Omental fat pad (tissue), 4 donors: ENCODE results near the gene KRT12. TPM values are rescaled to one million over a fixed set of nuclear protein-coding genes. Genes with fewer than 3 reads are reported as not detected.

Experiments
- ATAC-seq: fragments of 150-250 bp; one replicate; pipeline ENCODE4 v1.9.1; 2016; ENCODE audit warnings: mild to moderate bottlenecking, moderate library complexity; ENCODE audit not compliant: low FRiP score
- DNase-seq: peaks from one replicate; pipeline ENCODE4 v3.0.0-alpha.2; 2019; ENCODE audit warnings: low spot score
- CTCF ChIP-seq, 3 donors: fragments of 450-650 bp; IDR thresholded peaks; one replicate each; pipeline ENCODE4 v1.5.1; 2016 to 2017; ENCODE audit warnings: antibody characterized with exemption in 3 of 3, mild to moderate bottlenecking in 3 of 3, moderate library complexity in 2 of 3
- total RNA-seq, 4 donors: library from RNA; depleted of rRNA; stranded (reverse); fragments of >200 nt; gene quantifications; one replicate each; pipeline ENCODE4 v1.1.0, GENCODE V29; 2016

The KRT12 gene
- total RNA-seq, 4 donors from 2014 or later, result not detected

GRCh38 chr17:40848583-40849235 lies 18.3 kb downstream of the KRT12 start:
- TF ChIP-seq CTCF (IDR thresholded peaks at IDR 0.05), result no peak
- ATAC-seq, result no peak
- no peak for DNase-seq

DNA sequence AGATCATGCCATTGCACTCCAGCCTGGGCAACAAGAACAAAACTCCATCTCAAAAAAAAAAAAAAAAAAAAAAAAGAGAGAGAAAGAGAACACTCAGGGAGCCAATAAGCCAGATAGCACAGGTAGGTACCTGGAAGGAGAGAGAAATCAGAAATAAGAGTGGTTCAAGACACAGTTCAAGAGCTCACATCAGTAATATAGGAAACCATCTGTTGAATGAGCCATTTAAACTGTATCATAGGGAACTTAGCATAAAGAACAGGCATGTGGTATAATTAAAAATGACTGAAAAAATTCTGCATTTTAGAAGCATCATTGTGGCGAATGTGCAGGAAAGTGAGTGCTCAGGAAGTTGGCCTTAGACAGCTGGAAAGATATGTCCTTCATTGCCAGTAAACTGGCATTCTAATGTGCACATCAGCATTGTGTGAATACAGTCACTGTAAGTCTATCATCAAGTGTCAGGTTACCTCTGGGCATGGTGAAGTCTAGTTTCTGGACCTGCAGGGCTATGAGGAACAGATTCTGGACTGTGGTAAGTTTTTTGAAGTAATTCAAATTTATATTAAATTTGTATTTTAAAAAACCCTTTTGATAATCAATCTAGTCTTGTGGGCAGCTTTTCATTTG lies 20.4 kb downstream of the KRT12 start:
- DNase-seq (no peak), ATAC-seq (no peak)
- no peak for TF ChIP-seq CTCF (IDR thresholded peaks at IDR 0.05)

- TF ChIP-seq CTCF (IDR thresholded peaks at IDR 0.05), result no peak
- ATAC-seq (no peak), DNase-seq (no peak)
Observed at GRCh38 chr17:40844671-40845107, 22.3 kb downstream of the KRT12 start.

GRCh38 chr17:40843242-40843641 lies 23.8 kb downstream of the KRT12 start:
- TF ChIP-seq CTCF (IDR thresholded peaks at IDR 0.05), result no peak
- DNase-seq (no peak), ATAC-seq (no peak)

DNA sequence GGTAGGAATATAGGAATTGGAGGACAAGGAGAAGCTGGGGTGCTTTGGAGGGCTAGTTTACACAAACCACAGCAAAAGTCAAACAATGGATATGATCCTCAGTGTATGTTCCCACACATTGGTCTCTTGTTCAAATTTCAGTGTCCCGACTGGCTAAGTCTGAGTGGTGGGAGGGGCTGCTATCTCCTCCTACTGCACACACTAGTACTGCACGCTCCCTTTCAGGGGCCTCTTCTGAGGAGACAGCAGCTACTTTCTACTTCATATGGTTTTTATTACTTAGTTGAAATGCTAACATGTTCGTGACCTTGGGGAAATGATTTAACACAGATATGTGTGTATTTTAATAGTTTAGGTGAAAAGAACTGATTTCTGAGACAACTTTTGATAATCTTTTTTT lies 25.8 kb downstream of the KRT12 start:
- no peak for ATAC-seq
- no peak for TF ChIP-seq CTCF (IDR thresholded peaks at IDR 0.05)
- DNase-seq, result no peak

DNA sequence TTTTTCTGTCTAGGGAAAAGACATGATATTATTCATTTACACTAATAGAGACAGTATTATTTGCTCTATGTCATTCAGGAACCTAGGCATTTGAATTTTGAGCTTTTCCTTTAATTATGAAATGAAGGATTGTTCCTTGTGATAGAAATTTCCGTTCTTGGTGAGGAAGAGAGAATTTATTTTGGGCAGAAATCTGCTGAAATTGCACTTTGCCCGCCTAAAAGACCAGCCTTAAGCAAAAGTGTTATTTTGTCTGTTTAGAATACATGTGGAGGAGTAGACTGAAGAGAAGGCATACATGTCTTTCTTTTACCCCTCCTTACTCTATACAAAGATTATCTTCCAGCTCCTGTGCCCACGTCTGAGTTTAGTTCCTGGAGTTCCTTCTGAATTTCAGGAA lies 27.8 kb downstream of the KRT12 start:
- TF ChIP-seq CTCF (IDR thresholded peaks at IDR 0.05), result no peak
- ATAC-seq, result no peak
- DNase-seq, result no peak

GRCh38 chr17:40836020-40836419 lies 31.0 kb downstream of the KRT12 start:
- ATAC-seq, result no peak
- TF ChIP-seq CTCF (IDR thresholded peaks at IDR 0.05), result no peak

More at GRCh38 chr17:40836020-40836419, 31.0 kb downstream of the KRT12 start:
- no peak for DNase-seq
